ENCODE measurements around the gene TBK1. TPM values are rescaled to one million over a fixed set of nuclear protein-coding genes. Genes with fewer than 3 reads are reported as not detected.

TBK1 gene
- total and polyA plus RNA-seq, 2 of the 4 experiments (the other 2 are of a cell fraction) = 9.9 to 11.6 TPM

- ChIA-PET CTCF (no interaction called here), POLR2A (ENCODE audit: unreplicated experiment) (interaction anchor here (0.9 kb wide), 1 partner anchor 15 kb away, joined by 3 read pairs; no protein-coding TSS in a partner anchor)
- Histone ChIP-seq H3K27ac (ENCODE audit: insufficient read depth, low read length) (no peak overlapping the region), H2BK120ac (ENCODE audit: low read depth, low read length) (no peak overlapping the region), H3K4me2 (ENCODE audit: low read depth, low read length) (no peak overlapping the region), H3K18ac (ENCODE audit: low read depth, low read length) (no peak overlapping the region), H2AK9ac (replicated peaks; ENCODE audit: low read depth, low read length, poor library complexity) (no peak overlapping the region), H4K8ac (ENCODE audit: low read depth in 2 of 2, low read length in 2 of 2) (no peak overlapping the region), H3K14ac (replicated peaks; ENCODE audit: low read depth, low read length) (no peak overlapping the region), H2BK15ac (ENCODE audit: low read depth, low read length) (no peak overlapping the region), H3K56ac (ENCODE audit: extremely low read depth, insufficient read depth, low read length) (no peak overlapping the region), H4K20me1 (ENCODE audit: insufficient read depth, low read length) (no peaks in the 10 kb centered on the region), H2BK5ac (ENCODE audit: low read depth, low read length, poor library complexity, severe bottlenecking) (no peak overlapping the region), H4K91ac (ENCODE audit: insufficient read depth, low read depth, low read length) (no peak overlapping the region), H3K9me1 (ENCODE audit: insufficient read depth, low read length) (no peaks in the 10 kb centered on the region), H2AK5ac (ENCODE audit: low read depth, low read length) (no peak overlapping the region), H2BK20ac (ENCODE audit: low read depth, low read length) (no peak overlapping the region), H3K9ac (ENCODE audit: low read depth, low read length) (no peak overlapping the region), H2AFZ (replicated peaks; ENCODE audit: low read length, poor library complexity) (no peak overlapping the region), H3K4me3 (ENCODE audit: insufficient read depth, low read depth, low read length) (no peak overlapping the region), H4K5ac (ENCODE audit: low read depth, low read length) (no peak overlapping the region), H3K23ac (ENCODE audit: low read depth, low read length) (no peak overlapping the region), H3K9me3 (ENCODE audit: control insufficient read depth, insufficient read depth, low read length) (no peaks in the 10 kb centered on the region), H3K4ac (ENCODE audit: low read depth, low read length) (no peak overlapping the region), H3K79me1 (ENCODE audit: low read depth in 1 of 2, low read length in 2 of 2) (no peaks in the 10 kb centered on the region), H3K4me1 (ENCODE audit: control insufficient read depth, insufficient read depth, low read length) (no peaks in the 10 kb centered on the region), H3K36me3 (ENCODE audit: control insufficient read depth, insufficient read depth, low read length) (no peaks in the 10 kb centered on the region), H3K27me3 (ENCODE audit: control insufficient read depth, insufficient read depth, low read length) (no peaks in the 10 kb centered on the region)
- ATAC-seq (ENCODE audit: low read depth) = no peak
- no peak for DNase-seq
- intact Hi-C loops (cut with micrococcal nuclease) (no loop called here), dilution Hi-C loops (cut with HindIII; ENCODE audit: low sequenced_read_pairs, unreplicated experiment) (no loop called here), in situ Hi-C loops (cut with MboI; ENCODE audit: low sequenced_read_pairs) (no loop called here)
- BruUV-seq (replicated peaks) = no TSS peak
- WGBS, 2 experiments (ENCODE audit: extremely low coverage in 2 of 2, insufficient read length in 1 of 2) = no CpG with 5 or more reads among the region's 4 CpGs
- TF ChIP-seq NFE2L2 (IDR thresholded peaks at IDR 0.05; ENCODE audit: low read depth, low read length) (no peak), BHLHE40 (IDR thresholded peaks at IDR 0.05; ENCODE audit: low read depth, low read length) (no peak), MXI1 (IDR thresholded peaks at IDR 0.05; ENCODE audit: borderline replicate concordance, low read depth, low read length) (no peak), POLR2A (IDR thresholded peaks at IDR 0.05; ENCODE audit: low read depth, low read length) (no peak), MAZ (IDR thresholded peaks at IDR 0.05; ENCODE audit: borderline replicate concordance, low read depth, low read length) (no peak), RAD21 (IDR thresholded peaks at IDR 0.05; ENCODE audit: low read length) (no peak), RFX5 (IDR thresholded peaks at IDR 0.05; ENCODE audit: low read depth, low read length) (no peak), CEBPB (IDR thresholded peaks at IDR 0.05; ENCODE audit: low read depth, low read length) (no peak), USF2 (IDR thresholded peaks at IDR 0.05; ENCODE audit: low read depth, low read length) (no peak), CHD1 (IDR thresholded peaks at IDR 0.05; ENCODE audit: low read depth, low read length) (no peak), CTCF (conservative IDR thresholded peaks at IDR 0.05; ENCODE audit: low read depth, low read length) (no peak), SMC3 (IDR thresholded peaks at IDR 0.05; ENCODE audit: low read depth, low read length) (no peak), FOS (IDR thresholded peaks at IDR 0.05; ENCODE audit: low read depth, low read length) (no peak), MAFK (IDR thresholded peaks at IDR 0.05; ENCODE audit: low read depth, low read length) (no peak)
Measured at GRCh38 chr12:64506955-64507354, 55.0 kb downstream of the TBK1 start.

All from IMR-90 (cell line).